GM23338 (cell line): ENCODE data around the gene WASL. TPM values are rescaled to one million over a fixed set of nuclear protein-coding genes. Genes with fewer than 3 reads are reported as not detected.

ENCODE experiments used
- ATAC-seq: fragments of 200-7000 bp; cut with Tn5 transposase; 3 replicates; pipeline ENCODE4 v1.9.1; 2020
- DNase-seq: peaks from one replicate; pipeline ENCODE4 v3.0.0-alpha.2; 2015; ENCODE audit warnings: low spot score
- H2AFZ ChIP-seq: fragments of 200-600 bp; sonication (generic); 2 replicates; pipeline ENCODE4 v1.8.0; 2016; ENCODE audit warnings: antibody characterized with exemption, mild to moderate bottlenecking, moderate library complexity
- H3F3A ChIP-seq: fragments of 200-600 bp; sonication (generic); replicated peaks from 2 replicates; pipeline ENCODE4 v1.8.0; 2017; ENCODE audit warnings: antibody characterized with exemption, mixed run types, low read depth
- H3K27ac ChIP-seq: fragments of 200-600 bp; sonication (generic); 2 replicates; pipeline ENCODE4 v1.6.1; 2016; ENCODE audit warnings: low read depth
- H3K27me3 ChIP-seq: fragments of 200-600 bp; sonication (generic); 2 replicates; pipeline ENCODE4 v1.8.0; 2016; ENCODE audit warnings: mild to moderate bottlenecking, mixed run types, moderate library complexity; ENCODE audit not compliant: insufficient read depth
- H3K36me3 ChIP-seq: fragments of 200-600 bp; sonication (generic); 2 replicates; pipeline ENCODE4 v1.8.0; 2016; ENCODE audit warnings: mild to moderate bottlenecking; ENCODE audit not compliant: insufficient read depth
- H3K4me1 ChIP-seq: fragments of 200-600 bp; sonication (generic); 2 replicates; pipeline ENCODE4 v1.8.0; 2016; ENCODE audit warnings: mild to moderate bottlenecking, moderate library complexity; ENCODE audit not compliant: insufficient read depth
- H3K4me2 ChIP-seq: fragments of 200-600 bp; sonication (generic); 2 replicates; pipeline ENCODE4 v1.7.1; 2017; ENCODE audit warnings: mixed run types
- H3K4me3 ChIP-seq: fragments of 200-600 bp; sonication (generic); 2 replicates; pipeline ENCODE4 v1.6.1; 2016; ENCODE audit warnings: mixed run types
- H3K79me2 ChIP-seq: fragments of 200-600 bp; sonication (generic); replicated peaks from 2 replicates; pipeline ENCODE4 v1.8.0; 2017; ENCODE audit warnings: mild to moderate bottlenecking; ENCODE audit not compliant: insufficient read depth
- H3K9me2 ChIP-seq: fragments of 200-600 bp; sonication (generic); 2 replicates; pipeline ENCODE4 v1.8.0; 2017; ENCODE audit not compliant: insufficient read depth
- H4K20me1 ChIP-seq: fragments of 200-600 bp; sonication (generic); replicated peaks from 2 replicates; pipeline ENCODE4 v1.8.0; 2017; ENCODE audit warnings: mild to moderate bottlenecking; ENCODE audit not compliant: insufficient read depth
- H3K27ac Mint-ChIP-seq: 2 replicates; pipeline ENCODE4 v1.8.0; 2020; ENCODE audit warnings: inconsistent platforms, mild to moderate bottlenecking, moderate library complexity, mixed read lengths
- H3K27me3 Mint-ChIP-seq: 3 replicates; pipeline ENCODE4 v1.8.0; 2022; ENCODE audit warnings: low read depth, mild to moderate bottlenecking, moderate library complexity, mixed read lengths, inconsistent platforms; ENCODE audit not compliant: insufficient read depth, poor library complexity
- H3K36me3 Mint-ChIP-seq: 3 replicates; pipeline ENCODE4 v1.8.0; 2021; ENCODE audit warnings: low read depth, mild to moderate bottlenecking, inconsistent platforms, moderate library complexity, mixed read lengths
- H3K4me1 Mint-ChIP-seq: 3 replicates; pipeline ENCODE4 v1.8.0; 2020; ENCODE audit warnings: mild to moderate bottlenecking, inconsistent platforms, mixed read lengths
- H3K4me3 Mint-ChIP-seq: 3 replicates; pipeline ENCODE4 v1.8.0; 2021; ENCODE audit warnings: moderate library complexity, mild to moderate bottlenecking, inconsistent platforms, mixed read lengths
- H3K9me3 Mint-ChIP-seq: 3 replicates; pipeline ENCODE4 v1.8.0; 2020; ENCODE audit warnings: moderate library complexity, mild to moderate bottlenecking, inconsistent platforms, mixed read lengths
- CREB1 ChIP-seq: fragments of 250-450 bp; sonication (Bioruptor Pico); IDR thresholded peaks from 2 replicates; pipeline ENCODE4 v1.5.0; 2020; ENCODE audit warnings: low read depth, mild to moderate bottlenecking, moderate library complexity
- CTCF ChIP-seq, 2 experiments: fragments of 200-600 bp in 1 of 2; sonication (generic) in 1 of 2; conservative IDR thresholded peaks; 2 replicates each; pipeline versions ENCODE4 v1.5.1 to v1.6.1; 2016 to 2017; ENCODE audit warnings: antibody characterized with exemption in 2 of 2, low read depth in 2 of 2, mild to moderate bottlenecking in 2 of 2, moderate library complexity in 1 of 2
- ETS1 ChIP-seq: IDR thresholded peaks from 2 replicates; pipeline ENCODE4 v1.6.1; 2016; ENCODE audit warnings: antibody characterized with exemption
- EZH2phosphoT487 ChIP-seq: fragments of 200-600 bp; sonication (generic); IDR thresholded peaks from one replicate; pipeline ENCODE4 v1.8.1; 2018; ENCODE audit warnings: antibody characterized with exemption; ENCODE audit not compliant: unreplicated experiment
- JUNB ChIP-seq: IDR thresholded peaks from one replicate; pipeline ENCODE4 v1.6.1; 2016; ENCODE audit warnings: antibody characterized with exemption; ENCODE audit not compliant: unreplicated experiment
- NANOG ChIP-seq: IDR thresholded peaks from 2 replicates; pipeline ENCODE4 v1.6.1; 2016; ENCODE audit warnings: antibody characterized with exemption, borderline replicate concordance
- POLR2AphosphoS5 ChIP-seq: IDR thresholded peaks from 2 replicates; pipeline ENCODE4 v1.6.1; 2016; ENCODE audit warnings: antibody characterized with exemption, low read depth
- REST ChIP-seq: IDR thresholded peaks from one replicate; pipeline ENCODE4 v1.6.1; 2018; ENCODE audit warnings: antibody characterized with exemption; ENCODE audit not compliant: unreplicated experiment
- STAT1 ChIP-seq: IDR thresholded peaks from one replicate; pipeline ENCODE4 v1.6.1; 2016; ENCODE audit warnings: antibody characterized with exemption; ENCODE audit not compliant: unreplicated experiment
- ZNF114 ChIP-seq: fragments of 250-450 bp; sonication (Bioruptor Pico); IDR thresholded peaks from 2 replicates; pipeline ENCODE4 v1.5.0; 2020; ENCODE audit warnings: mild to moderate bottlenecking, moderate library complexity
- ZNF331 ChIP-seq: fragments of 250-450 bp; sonication (Bioruptor Pico); IDR thresholded peaks from 2 replicates; pipeline ENCODE4 v1.5.0; 2020; ENCODE audit warnings: low read depth, mild to moderate bottlenecking, moderate library complexity
- polyA plus RNA-seq: library from polyadenylated mRNA; unstranded; fragments of >200 nt; fragmentation: Nextera tagmentation; extraction: Ambion mirVana; gene quantifications from 2 replicates; pipeline ENCODE4 v1.2.1, GENCODE V29; 2016
- total RNA-seq: library from RNA; depleted of rRNA; stranded (reverse); fragments of >200 nt; shearing (Covaris generic); gene quantifications from 2 replicates; pipeline ENCODE4 v1.2.3, GENCODE V29; 2014

Gene WASL
- total and polyA plus RNA-seq, 2 experiments from 2014 or later = 36.4 to 45.3 TPM

- H3K27ac ChIP-seq = no peak overlapping the region
- no peaks in the 10 kb centered on the region for H3K36me3 ChIP-seq
- H3K9me2 ChIP-seq = no peaks in the 10 kb centered on the region
- DNase-seq = no peak
- peaks cover 27% of the 10 kb centered on the region for H4K20me1 ChIP-seq
- peaks cover 100% of the 10 kb centered on the region for H3K79me2 ChIP-seq
- H3K4me3 ChIP-seq = no peak overlapping the region
- ATAC-seq = no peak
- Mint-ChIP-seq H3K9me3 (no peaks in the 10 kb centered on the region), H3K36me3 (peaks cover 14% of the 10 kb centered on the region; the same call in 2 of the 3 replicates), H3K4me3 (no peak overlapping the region), H3K4me1 (peaks cover 32% of the 10 kb centered on the region), H3K27me3 (peaks cover 3% of the 10 kb centered on the region), H3K27ac (no peak overlapping the region)
- no peak overlapping the region for H2AFZ ChIP-seq
- H3F3A ChIP-seq = no peaks in the 10 kb centered on the region
- no peaks in the 10 kb centered on the region for H3K27me3 ChIP-seq
- TF ChIP-seq ETS1 = no peak
- H3K4me1 ChIP-seq = peaks cover 24% of the 10 kb centered on the region
- no peak overlapping the region for H3K4me2 ChIP-seq
These were observed 30.0 kb downstream of the WASL start for GRCh38 chr7:123718773-123719172.

GRCh38 chr7:123717689-123718088 is 31.1 kb downstream of the WASL start:
- Histone ChIP-seq H3K27ac (no peak overlapping the region), H3K4me2 (no peak overlapping the region), H3K79me2 (peaks cover 100% of the 10 kb centered on the region), H2AFZ (no peak overlapping the region), H3K4me1 (peaks cover 15% of the 10 kb centered on the region), H3F3A (no peaks in the 10 kb centered on the region), H3K9me2 (no peaks in the 10 kb centered on the region), H3K36me3 (no peaks in the 10 kb centered on the region), H3K4me3 (no peak overlapping the region), H3K27me3 (no peaks in the 10 kb centered on the region), H4K20me1 (peaks cover 27% of the 10 kb centered on the region)
- peaks cover 14% of the 10 kb centered on the region; the same call in 2 of the 3 replicates for H3K36me3 Mint-ChIP-seq
- no peaks in the 10 kb centered on the region for H3K9me3 Mint-ChIP-seq
- peak overlapping the region; percentile 65; the same call in 1 of the 2 replicates for H3K27ac Mint-ChIP-seq
- no peak overlapping the region for H3K4me3 Mint-ChIP-seq
- peaks cover 25% of the 10 kb centered on the region for H3K4me1 Mint-ChIP-seq
- peaks cover 3% of the 10 kb centered on the region for H3K27me3 Mint-ChIP-seq
- DNase-seq (no peak), ATAC-seq (no peak)
- TF ChIP-seq ETS1 = no peak
- no peak for TF ChIP-seq EZH2phosphoT487
- no peak for TF ChIP-seq ZNF114 (CRISPR knock-in tag)
- no peak for TF ChIP-seq POLR2AphosphoS5
- no peak for TF ChIP-seq CTCF (conservative IDR thresholded peaks at IDR 0.05; ENCODE audit: low read depth in 2 of 2)
- TF ChIP-seq ZNF331 (CRISPR knock-in tag) = no peak
- no peak for TF ChIP-seq STAT1
- TF ChIP-seq JUNB = no peak
- TF ChIP-seq REST = no peak
- TF ChIP-seq CREB1 (CRISPR knock-in tag) = no peak
- TF ChIP-seq NANOG = no peak
